ENCODE results near the gene WDR54. TPM values are rescaled to one million over a fixed set of nuclear protein-coding genes. Genes with fewer than 3 reads are reported as not detected.

WDR54 gene
- total and polyA plus RNA-seq, 10 of the 15 experiments (the other 5 are each of a cell fraction or from before 2014, with no cell fraction given), result 38.2 to 116 (median 89.1) TPM

GRCh38 chr2:74457549-74458131 lies 36.1 kb downstream of the WDR54 start (continued):
- TF ChIP-seq MEF2A (IDR thresholded peaks at IDR 0.05; ENCODE audit: insufficient read depth, low read depth, low read length) (no peak), POLR2AphosphoS2 (IDR thresholded peaks at IDR 0.05; ENCODE audit: low read depth, low read length) (no peak), HDAC2 (IDR thresholded peaks at IDR 0.05) (no peak), EP300 (IDR thresholded peaks at IDR 0.05; ENCODE audit: borderline replicate concordance in 1 of 2, control insufficient read depth in 1 of 2, low read depth in 2 of 2, low read length in 2 of 2) (0 out of 4 replicates have a peak, but pooled peaks of 1 of the 2 experiments have one; percentile 27), BRCA1 (IDR thresholded peaks at IDR 0.05; ENCODE audit: low read depth, low read length) (no peak), ZNF384 (IDR thresholded peaks at IDR 0.05; ENCODE audit: borderline replicate concordance, low read depth, low read length) (no peak), JUNB (IDR thresholded peaks at IDR 0.05) (no peak; the same call in 1 of the 2 replicates), KLF5 (IDR thresholded peaks at IDR 0.05; ENCODE audit: partially characterized antibody) (no peak), RFX5 (IDR thresholded peaks at IDR 0.05; ENCODE audit: low read depth, low read length) (no peak), TCF7 (IDR thresholded peaks at IDR 0.05; ENCODE audit: borderline replicate concordance) (no peak), BCL11A (IDR thresholded peaks at IDR 0.05; ENCODE audit: low read depth, low read length) (no peak), CHD2 (IDR thresholded peaks at IDR 0.05; ENCODE audit: borderline replicate concordance, low read depth, low read length) (peak; percentile 66; the same call in 1 of the 2 replicates), TCF12 (IDR thresholded peaks at IDR 0.05; ENCODE audit: low read depth, low read length) (peak; percentile 86), ELK1 (IDR thresholded peaks at IDR 0.05; ENCODE audit: low read depth, low read length) (no peak), MTA2 (IDR thresholded peaks at IDR 0.05; ENCODE audit: low read depth) (peak; percentile 60; the same call in 1 of the 2 replicates), MEF2B (IDR thresholded peaks at IDR 0.05; ENCODE audit: partially characterized antibody, poor library complexity, severe bottlenecking) (peak; percentile 54), NR2C2 (IDR thresholded peaks at IDR 0.05; ENCODE audit: borderline replicate concordance, control insufficient read depth, insufficient read length, low read depth) (no peak), IKZF1 (conservative IDR thresholded peaks at IDR 0.05) (peak; percentile 96), FOS (IDR thresholded peaks at IDR 0.05; ENCODE audit: borderline replicate concordance, extremely low read depth, insufficient read length) (no peak), CHD4 (IDR thresholded peaks at IDR 0.05) (no peak), BHLHE40 (IDR thresholded peaks at IDR 0.05; ENCODE audit: borderline replicate concordance in 1 of 2, low read depth in 2 of 2, low read length in 1 of 2) (peak; percentile 13 to 16; a peak in 1 of 4 replicates), REST (IDR thresholded peaks at IDR 0.05; ENCODE audit: low read depth, low read length) (0 out of 2 replicates have a peak, but pooled peaks have one; percentile 10), NKRF (conservative IDR thresholded peaks at IDR 0.05) (peak; percentile 82), WRNIP1 (IDR thresholded peaks at IDR 0.05; ENCODE audit: borderline replicate concordance, low read depth, low read length) (no peak), NBN (IDR thresholded peaks at IDR 0.05) (peak; percentile 82), ESRRA (IDR thresholded peaks at IDR 0.05; ENCODE audit: low read length) (no peak)

All from GM12878 (cell line).